HG03460 (cell line): Measurements from ENCODE around the gene LTBP2.

Source experiments
- ATAC-seq: cut with Tn5 transposase; IDR thresholded peaks from one replicate; pipeline ENCODE4 v1.9.1; 2021; ENCODE audit not compliant: unreplicated experiment

Gene LTBP2

GRCh38 chr14:74493343-74494261 is 118.4 kb downstream of the LTBP2 start, which contains the start of gene ISCA2:
Gene ISCA2, plus strand, starts transcription at chr14:74493765. Its CDS starts 10 bp downstream, at chr14:74493775.
- peak; percentile 86 for ATAC-seq

GRCh38 chr14:74492776-74493342 is 119.2 kb downstream of the LTBP2 start, which contains the start of gene NPC2:
Gene NPC2, minus strand, starts transcription at chr14:74493305. Its CDS starts 31 bp downstream, at chr14:74493274.
- peak; percentile 5 for ATAC-seq

GRCh38 chr14:74491956-74492775 is 119.9 kb downstream of the LTBP2 start:
- ATAC-seq = no peak

- no peak for ATAC-seq
These were observed 121.6 kb downstream of the LTBP2 start for GRCh38 chr14:74490486-74490885.

GRCh38 chr14:74488786-74489397 is 123.1 kb downstream of the LTBP2 start:
- ATAC-seq = no peak

GRCh38 chr14:74486164-74486563 is 125.9 kb downstream of the LTBP2 start:
- ATAC-seq = no peak

- ATAC-seq = no peak
These were observed 128.7 kb downstream of the LTBP2 start for GRCh38 chr14:74483321-74483720.

GRCh38 chr14:74482571-74482970 is 129.5 kb downstream of the LTBP2 start:
- ATAC-seq = no peak

- ATAC-seq = no peak
These were observed 132.0 kb downstream of the LTBP2 start for GRCh38 chr14:74480046-74480445.

GRCh38 chr14:74478996-74479635 is 132.9 kb downstream of the LTBP2 start:
- no peak for ATAC-seq

- ATAC-seq = no peak
These were observed 135.4 kb downstream of the LTBP2 start for GRCh38 chr14:74476607-74477006.

- no peak for ATAC-seq
These were observed 135.9 kb downstream of the LTBP2 start for GRCh38 chr14:74476107-74476506.

GRCh38 chr14:74475678-74476077 is 136.4 kb downstream of the LTBP2 start:
- no peak for ATAC-seq

GRCh38 chr14:74474376-74474775 is 137.7 kb downstream of the LTBP2 start:
- ATAC-seq = no peak

GRCh38 chr14:74472601-74473000 is 139.4 kb downstream of the LTBP2 start:
- no peak for ATAC-seq

GRCh38 chr14:74469548-74470518 is 142.2 kb downstream of the LTBP2 start:
- no peak for ATAC-seq

- no peak for ATAC-seq
These were observed 143.5 kb downstream of the LTBP2 start for GRCh38 chr14:74468513-74468912.

GRCh38 chr14:74465335-74465734 is 146.7 kb downstream of the LTBP2 start:
- no peak for ATAC-seq

- ATAC-seq = no peak
These were observed 147.3 kb downstream of the LTBP2 start for GRCh38 chr14:74464785-74465184.
